Upper lobe of left lung (tissue), 6 donors: ENCODE data around the gene GOLGA6L2. TPM values are rescaled to one million over a fixed set of nuclear protein-coding genes. Genes with fewer than 3 reads are reported as not detected.

Source experiments
- ATAC-seq, 2 donors: fragments of 200-7000 bp; cut with Tn5 transposase; one replicate each; pipeline ENCODE4 v1.9.1; 2022; ENCODE audit warnings: mild to moderate bottlenecking in 2 of 2, moderate library complexity in 2 of 2; ENCODE audit not compliant: low FRiP score in 2 of 2
- DNase-seq, 2 donors: peaks; one replicate each; pipeline ENCODE4 v3.0.0-alpha.2; 2019 to 2020
- H3K27ac ChIP-seq, 4 donors: fragments of 200-600 bp; sonication (generic); one replicate each; pipeline ENCODE4 v1.5.1; 2016 to 2019
- H3K27me3 ChIP-seq, 4 donors: fragments of 200-600 bp; sonication (generic); one replicate each; pipeline ENCODE4 v1.5.1; 2017 to 2019
- H3K36me3 ChIP-seq, 4 donors: fragments of 200-600 bp; sonication (generic); one replicate each; pipeline ENCODE4 v1.5.1; 2016 to 2019
- H3K4me1 ChIP-seq, 4 donors: fragments of 200-600 bp; sonication (generic); one replicate each; pipeline ENCODE4 v1.5.1; 2018 to 2019
- H3K4me3 ChIP-seq, 4 donors: fragments of 200-600 bp; sonication (generic); one replicate each; pipeline ENCODE4 v1.5.1; 2017 to 2019; ENCODE audit warnings: mild to moderate bottlenecking in 2 of 4, moderate library complexity in 1 of 4
- H3K9me3 ChIP-seq, 4 donors: fragments of 200-600 bp; sonication (generic); one replicate each; pipeline ENCODE4 v1.5.1; 2018 to 2019
- EP300 ChIP-seq, 4 donors: sonication (generic); formaldehyde crosslinking; IDR thresholded peaks; one replicate each; pipeline ENCODE4 v1.5.1; 2017; ENCODE audit warnings: antibody characterized with exemption in 4 of 4, control low read depth in 2 of 4
- POLR2A ChIP-seq, 4 donors: fragments of 450-650 bp; IDR thresholded peaks; one replicate each; pipeline ENCODE4 v1.5.1; 2016 to 2017; ENCODE audit warnings: antibody characterized with exemption in 4 of 4, mild to moderate bottlenecking in 2 of 4
- POLR2AphosphoS5 ChIP-seq, 2 donors: sonication (generic); formaldehyde crosslinking; IDR thresholded peaks; one replicate each; pipeline ENCODE4 v1.5.1; 2017; ENCODE audit warnings: antibody characterized with exemption in 2 of 2
- WGBS, 2 donors: methylation state at CpG; one replicate each; pipeline ENCODE4 v1.1.5; 2017 to 2018; 5-methylcytosine and 5-hydroxymethylcytosine counted together
- total RNA-seq, 6 donors: library from RNA; depleted of rRNA in 4 of 6; stranded (reverse); fragments of >200 nt in 4 of 6; gene quantifications; one replicate each; pipeline versions ENCODE4 v1.1.0 to v1.2.1, GENCODE V29; 2016 to 2021
- TF ChIP-seq, protein P1 (sequence below), 6 experiments: fragments of 450-650 bp in 4 of 6; fragments of 200-600 bp in 2 of 6; sonication (generic) in 2 of 6; IDR thresholded peaks; one replicate each; pipeline ENCODE4 v1.5.1; 2016 to 2019; ENCODE audit warnings: antibody characterized with exemption in 6 of 6
- donor health status: DM: no; HTN: no; CAD: no; lungs with moderate emphysema.
- donor health status: DM: no; HTN: yes; CAD: no; lungs with severe emphysema.

GOLGA6L2 gene, protein sequence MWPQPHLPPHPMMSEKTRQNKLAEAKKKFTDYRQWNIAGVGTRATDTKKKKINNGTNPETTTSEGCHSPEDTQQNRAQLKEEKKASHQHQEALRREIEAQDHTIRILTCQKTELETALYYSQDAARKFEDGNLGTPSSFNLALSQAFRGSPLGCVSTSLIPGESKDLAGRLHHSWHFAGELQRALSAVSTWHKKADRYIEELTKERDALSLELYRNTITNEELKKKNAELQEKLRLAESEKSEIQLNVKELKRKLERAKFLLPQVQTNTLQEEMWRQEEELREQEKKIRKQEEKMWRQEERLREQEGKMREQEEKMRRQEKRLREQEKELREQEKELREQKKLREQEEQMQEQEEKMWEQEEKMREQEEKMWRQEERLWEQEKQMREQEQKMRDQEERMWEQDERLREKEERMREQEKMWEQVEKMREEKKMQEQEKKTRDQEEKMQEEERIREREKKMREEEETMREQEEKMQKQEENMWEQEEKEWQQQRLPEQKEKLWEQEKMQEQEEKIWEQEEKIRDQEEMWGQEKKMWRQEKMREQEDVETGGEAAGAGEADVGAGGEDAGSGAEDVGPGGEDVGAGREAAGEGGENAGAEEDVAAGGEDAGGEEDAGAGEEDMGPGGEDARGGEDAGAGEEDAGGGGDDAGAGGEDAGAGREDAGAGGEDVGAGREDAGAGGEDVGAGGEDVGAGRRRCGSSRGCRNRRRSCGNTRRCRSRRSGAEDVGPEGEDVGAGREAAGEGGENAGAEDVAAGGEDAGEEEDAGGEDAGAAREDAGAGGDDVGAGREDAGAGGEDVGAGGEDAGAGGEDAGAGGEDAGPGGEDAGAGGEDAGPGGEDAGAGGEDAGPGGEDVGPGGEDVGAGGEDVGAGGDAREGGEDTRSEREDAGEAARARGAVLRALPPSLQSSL
- not detected for total RNA-seq

DNA sequence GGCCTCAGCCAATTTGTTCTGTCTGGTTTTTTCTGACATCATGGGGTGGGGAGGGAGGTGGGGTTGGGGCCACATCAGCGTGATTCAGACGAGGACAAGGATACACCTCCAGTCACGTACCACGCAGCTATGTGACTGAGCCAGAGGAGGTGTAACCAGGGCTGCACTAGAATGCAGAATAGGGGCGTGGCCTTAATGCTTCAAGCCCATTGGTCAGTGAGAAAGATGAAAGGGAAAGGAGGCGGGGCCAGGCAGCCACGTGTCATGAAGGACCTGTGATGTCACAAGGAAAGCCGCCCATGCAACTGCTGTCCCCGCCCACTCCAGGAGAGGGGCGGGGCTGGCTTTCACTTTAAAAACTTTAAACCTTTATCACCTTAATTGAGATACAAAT is at the start of gene GOLGA6L2:
TSS of gene GOLGA6L2 (minus strand) at position 137 of the 394 bp plus-strand sequence. CDS start at position 75, 62 bp downstream.
- Histone ChIP-seq H3K4me1 (no peaks in the 10 kb centered on the region), H3K9me3 (no peaks in the 10 kb centered on the region), H3K36me3 (no peaks in the 10 kb centered on the region), H3K27me3 (no peaks in the 10 kb centered on the region), H3K27ac (no peak within 1 kb of the TSS), H3K4me3 (no peak within 1 kb of the TSS)
- DNase-seq, result no peak
- 87 to 89% methylated on average over 10 of the region's 10 CpGs for WGBS, 2 donors
- no peak for ATAC-seq
- no peak for TF ChIP-seq POLR2AphosphoS5 (IDR thresholded peaks at IDR 0.05)
- no peak for TF ChIP-seq EP300 (IDR thresholded peaks at IDR 0.05)
- TF ChIP-seq POLR2A (IDR thresholded peaks at IDR 0.05), result no peak
- TF ChIP-seq, protein P1, sequence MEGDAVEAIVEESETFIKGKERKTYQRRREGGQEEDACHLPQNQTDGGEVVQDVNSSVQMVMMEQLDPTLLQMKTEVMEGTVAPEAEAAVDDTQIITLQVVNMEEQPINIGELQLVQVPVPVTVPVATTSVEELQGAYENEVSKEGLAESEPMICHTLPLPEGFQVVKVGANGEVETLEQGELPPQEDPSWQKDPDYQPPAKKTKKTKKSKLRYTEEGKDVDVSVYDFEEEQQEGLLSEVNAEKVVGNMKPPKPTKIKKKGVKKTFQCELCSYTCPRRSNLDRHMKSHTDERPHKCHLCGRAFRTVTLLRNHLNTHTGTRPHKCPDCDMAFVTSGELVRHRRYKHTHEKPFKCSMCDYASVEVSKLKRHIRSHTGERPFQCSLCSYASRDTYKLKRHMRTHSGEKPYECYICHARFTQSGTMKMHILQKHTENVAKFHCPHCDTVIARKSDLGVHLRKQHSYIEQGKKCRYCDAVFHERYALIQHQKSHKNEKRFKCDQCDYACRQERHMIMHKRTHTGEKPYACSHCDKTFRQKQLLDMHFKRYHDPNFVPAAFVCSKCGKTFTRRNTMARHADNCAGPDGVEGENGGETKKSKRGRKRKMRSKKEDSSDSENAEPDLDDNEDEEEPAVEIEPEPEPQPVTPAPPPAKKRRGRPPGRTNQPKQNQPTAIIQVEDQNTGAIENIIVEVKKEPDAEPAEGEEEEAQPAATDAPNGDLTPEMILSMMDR (IDR thresholded peaks at IDR 0.05), result no peak

DNA sequence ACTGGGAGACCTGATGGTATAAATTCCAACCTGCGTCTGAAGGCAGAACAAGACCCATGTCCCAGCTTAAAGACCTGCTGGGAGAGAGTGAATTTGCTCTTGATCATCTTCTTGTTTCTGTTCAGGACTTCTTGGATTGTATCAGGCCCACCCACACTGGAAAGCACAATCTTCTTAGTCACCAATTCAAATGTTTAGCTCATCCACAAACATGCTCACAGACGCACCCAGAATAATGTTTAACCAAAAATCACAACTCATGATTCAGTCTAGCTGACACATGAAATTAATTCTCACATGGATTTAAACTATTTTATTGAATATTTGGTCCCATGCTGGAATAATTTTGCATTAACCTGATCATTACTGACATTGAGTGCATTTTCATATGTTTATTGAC is 37.8 kb upstream of the GOLGA6L2 start:
- no peak overlapping the region for H3K4me3 ChIP-seq
- ATAC-seq, result no peak
- no peaks in the 10 kb centered on the region for H3K4me1 ChIP-seq
- 85 to 87% methylated on average over 2 of the region's 2 CpGs for WGBS, 2 donors
- TF ChIP-seq, protein P1 (IDR thresholded peaks at IDR 0.05), result no peak
- TF ChIP-seq EP300 (IDR thresholded peaks at IDR 0.05), result no peak
- TF ChIP-seq POLR2AphosphoS5 (IDR thresholded peaks at IDR 0.05), result no peak
- no peaks in the 10 kb centered on the region for H3K36me3 ChIP-seq
- H3K27ac ChIP-seq, result no peak overlapping the region
- no peaks in the 10 kb centered on the region for H3K9me3 ChIP-seq
- H3K27me3 ChIP-seq, result no peaks in the 10 kb centered on the region
- DNase-seq, result no peak

DNA sequence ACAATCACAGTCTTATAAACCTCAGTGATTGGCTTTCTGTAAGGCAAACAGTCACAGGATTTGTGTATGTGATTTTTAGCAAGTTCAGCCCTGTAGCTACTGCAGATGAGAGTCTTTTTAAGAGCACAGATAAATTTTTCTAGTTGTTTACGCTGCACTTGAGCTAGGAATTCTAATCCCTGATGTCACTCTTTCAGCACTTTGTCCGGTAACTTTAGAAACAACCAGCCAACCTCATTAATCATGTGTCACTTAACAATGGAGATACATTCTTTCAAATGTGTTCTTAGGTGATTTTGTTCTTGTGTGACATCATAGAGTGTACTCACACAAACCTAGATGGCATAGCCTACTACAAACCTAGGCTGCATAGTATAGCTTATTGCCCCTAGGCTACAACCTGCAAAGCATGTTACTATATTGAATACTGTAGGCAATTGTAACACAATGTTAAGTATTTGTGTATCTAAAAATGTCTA is 36.8 kb upstream of the GOLGA6L2 start:
- 32 to 37% methylated on average over 2 of the region's 2 CpGs for WGBS, 2 donors
- H3K4me1 ChIP-seq, result no peaks in the 10 kb centered on the region
- DNase-seq (no peak), ATAC-seq (no peak)
- H3K36me3 ChIP-seq, result no peaks in the 10 kb centered on the region
- no peaks in the 10 kb centered on the region for H3K27me3 ChIP-seq
- TF ChIP-seq EP300 (IDR thresholded peaks at IDR 0.05), result no peak
- TF ChIP-seq POLR2A (IDR thresholded peaks at IDR 0.05), result no peak
- TF ChIP-seq POLR2AphosphoS5 (IDR thresholded peaks at IDR 0.05), result no peak
- H3K9me3 ChIP-seq, result no peaks in the 10 kb centered on the region
- no peak overlapping the region for H3K27ac ChIP-seq
- no peak overlapping the region for H3K4me3 ChIP-seq

DNA sequence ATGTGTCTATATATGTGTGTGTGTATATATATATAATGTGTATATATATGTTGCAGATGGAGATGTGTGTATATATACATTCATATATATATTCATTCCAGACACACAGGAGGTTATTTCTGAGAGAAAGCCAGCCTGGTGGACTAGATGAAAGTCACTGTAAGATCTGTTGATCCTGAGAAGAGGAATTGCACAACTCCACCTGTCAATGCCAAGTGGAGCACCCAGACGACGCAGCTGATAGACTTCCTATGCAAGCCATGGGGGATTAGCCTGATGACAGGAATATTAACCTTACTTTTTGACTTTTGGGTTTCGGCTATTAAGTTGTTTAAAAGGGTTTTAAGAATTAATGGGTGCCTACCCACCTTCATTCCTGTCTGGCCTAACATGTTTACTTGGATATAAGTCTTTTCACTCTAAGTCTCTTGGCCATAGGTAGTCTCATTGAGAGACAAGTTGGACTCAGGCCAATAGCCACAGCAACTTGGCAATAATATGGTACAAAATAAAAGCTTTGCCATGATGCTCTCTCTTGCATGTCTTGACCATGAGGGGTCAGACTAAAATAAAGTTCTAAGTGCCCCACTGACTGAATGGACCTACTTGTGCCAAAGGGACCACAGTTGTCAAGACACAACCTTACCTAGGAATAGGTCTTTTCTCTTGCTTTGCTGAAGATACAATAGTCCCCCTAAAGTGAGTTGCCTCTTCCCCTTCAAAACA is 35.9 kb upstream of the GOLGA6L2 start:
- Histone ChIP-seq H3K27ac (no peak overlapping the region), H3K9me3 (no peaks in the 10 kb centered on the region), H3K36me3 (no peaks in the 10 kb centered on the region), H3K27me3 (no peaks in the 10 kb centered on the region), H3K4me3 (no peak overlapping the region), H3K4me1 (no peaks in the 10 kb centered on the region)
- TF ChIP-seq POLR2A (IDR thresholded peaks at IDR 0.05) (no peak), POLR2AphosphoS5 (IDR thresholded peaks at IDR 0.05) (no peak), EP300 (IDR thresholded peaks at IDR 0.05) (no peak)
- TF ChIP-seq, protein P1 (IDR thresholded peaks at IDR 0.05), result no peak
- ATAC-seq (no peak), DNase-seq (no peak)
- 66 to 76% methylated on average over 3 of the region's 3 CpGs for WGBS, 2 donors
